Ishikawa (cell line): ENCODE results near the gene RGS10.

ENCODE experiments used
- CEBPB ChIP-seq: IDR thresholded peaks from 2 replicates; pipeline ENCODE4 v1.6.1; 2012
- CREB1 ChIP-seq: IDR thresholded peaks from 2 replicates; pipeline ENCODE4 v1.6.1; 2012; ENCODE audit warnings: low read depth
- EGR1 ChIP-seq: IDR thresholded peaks from 2 replicates; pipeline ENCODE4 v1.6.1; 2012
- EP300 ChIP-seq: IDR thresholded peaks from 2 replicates; pipeline ENCODE4 v1.6.1; 2012; ENCODE audit warnings: borderline replicate concordance
- RAD21 ChIP-seq: IDR thresholded peaks from 2 replicates; pipeline ENCODE4 v1.6.1; 2012; ENCODE audit warnings: low read depth
- TAF1 ChIP-seq: IDR thresholded peaks from 2 replicates; pipeline ENCODE4 v1.6.1; 2012; ENCODE audit warnings: low read depth, mild to moderate bottlenecking
- TCF12 ChIP-seq: IDR thresholded peaks from 2 replicates; pipeline ENCODE4 v1.6.1; 2012; ENCODE audit warnings: low read depth
- USF1 ChIP-seq: IDR thresholded peaks from 2 replicates; pipeline ENCODE4 v1.6.1; 2012
- YY1 ChIP-seq: IDR thresholded peaks from 2 replicates; pipeline ENCODE4 v1.6.1; 2012; ENCODE audit warnings: low read depth
- TF ChIP-seq, protein P1 (sequence below): IDR thresholded peaks from 2 replicates; pipeline ENCODE4 v1.6.1; 2012; ENCODE audit warnings: low read depth, mild to moderate bottlenecking
- TF ChIP-seq, protein P2 (sequence below): IDR thresholded peaks from 2 replicates; pipeline ENCODE4 v1.6.1; 2012

DNA sequence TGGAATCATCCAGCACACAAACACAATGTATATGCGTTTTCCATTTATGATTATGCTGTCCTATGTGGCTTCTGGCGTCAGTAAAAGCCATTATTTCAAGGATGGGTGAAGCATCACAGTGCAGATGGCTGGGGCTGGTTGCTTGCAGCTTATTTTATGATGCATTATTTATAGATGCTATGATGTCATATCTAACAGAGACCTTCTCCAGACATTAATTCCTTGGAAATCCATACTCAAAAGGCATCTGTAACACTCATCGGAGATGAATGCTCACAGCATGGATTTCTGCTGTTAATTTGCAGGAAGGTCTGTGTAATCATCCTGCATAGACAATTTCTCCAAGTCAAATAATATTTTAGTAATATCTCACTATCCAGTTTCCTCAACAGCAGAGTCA, 7.2 kb downstream of the RGS10 start:
- TF ChIP-seq, protein P1, sequence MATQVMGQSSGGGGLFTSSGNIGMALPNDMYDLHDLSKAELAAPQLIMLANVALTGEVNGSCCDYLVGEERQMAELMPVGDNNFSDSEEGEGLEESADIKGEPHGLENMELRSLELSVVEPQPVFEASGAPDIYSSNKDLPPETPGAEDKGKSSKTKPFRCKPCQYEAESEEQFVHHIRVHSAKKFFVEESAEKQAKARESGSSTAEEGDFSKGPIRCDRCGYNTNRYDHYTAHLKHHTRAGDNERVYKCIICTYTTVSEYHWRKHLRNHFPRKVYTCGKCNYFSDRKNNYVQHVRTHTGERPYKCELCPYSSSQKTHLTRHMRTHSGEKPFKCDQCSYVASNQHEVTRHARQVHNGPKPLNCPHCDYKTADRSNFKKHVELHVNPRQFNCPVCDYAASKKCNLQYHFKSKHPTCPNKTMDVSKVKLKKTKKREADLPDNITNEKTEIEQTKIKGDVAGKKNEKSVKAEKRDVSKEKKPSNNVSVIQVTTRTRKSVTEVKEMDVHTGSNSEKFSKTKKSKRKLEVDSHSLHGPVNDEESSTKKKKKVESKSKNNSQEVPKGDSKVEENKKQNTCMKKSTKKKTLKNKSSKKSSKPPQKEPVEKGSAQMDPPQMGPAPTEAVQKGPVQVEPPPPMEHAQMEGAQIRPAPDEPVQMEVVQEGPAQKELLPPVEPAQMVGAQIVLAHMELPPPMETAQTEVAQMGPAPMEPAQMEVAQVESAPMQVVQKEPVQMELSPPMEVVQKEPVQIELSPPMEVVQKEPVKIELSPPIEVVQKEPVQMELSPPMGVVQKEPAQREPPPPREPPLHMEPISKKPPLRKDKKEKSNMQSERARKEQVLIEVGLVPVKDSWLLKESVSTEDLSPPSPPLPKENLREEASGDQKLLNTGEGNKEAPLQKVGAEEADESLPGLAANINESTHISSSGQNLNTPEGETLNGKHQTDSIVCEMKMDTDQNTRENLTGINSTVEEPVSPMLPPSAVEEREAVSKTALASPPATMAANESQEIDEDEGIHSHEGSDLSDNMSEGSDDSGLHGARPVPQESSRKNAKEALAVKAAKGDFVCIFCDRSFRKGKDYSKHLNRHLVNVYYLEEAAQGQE: no peak
- TF ChIP-seq, protein P2, sequence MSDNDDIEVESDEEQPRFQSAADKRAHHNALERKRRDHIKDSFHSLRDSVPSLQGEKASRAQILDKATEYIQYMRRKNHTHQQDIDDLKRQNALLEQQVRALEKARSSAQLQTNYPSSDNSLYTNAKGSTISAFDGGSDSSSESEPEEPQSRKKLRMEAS: no peak
- TF ChIP-seq TCF12 (no peak), EP300 (no peak), EGR1 (no peak), CEBPB (no peak), USF1 (no peak), TAF1 (no peak), CREB1 (no peak), RAD21 (no peak), YY1 (no peak)
